Natural killer cell treated with Interleukin-12 subunit alpha and Interleukin-12 subunit beta and Interleukin-15 and Interleukin-18, amount 100 ng/mL, for 72 hours (primary cell): ENCODE results near the gene ZNF48. TPM values are rescaled to one million over a fixed set of nuclear protein-coding genes. Genes with fewer than 3 reads are reported as not detected.

Source experiments
- ATAC-seq, 2 donors: fragments of 150-1000 bp; cut with Tn5 transposase in 1 of 2; sonication (Bioruptor Pico), chemical (Tn5 transposase) in 1 of 2; 2 replicates each; pipeline ENCODE4 v1.10.0; 2021
- DNase-seq: peaks from one replicate; pipeline ENCODE4 v3.0.0; 2022; ENCODE audit warnings: low spot score
- H3K27ac Mint-ChIP-seq, 2 donors: 1 replicate in 1 of 2; 2 replicates in 1 of 2; pipeline ENCODE4 v1.8.0; 2022; ENCODE audit warnings: mixed read lengths in 2 of 2, mild to moderate bottlenecking in 1 of 2, moderate library complexity in 1 of 2
- H3K27me3 Mint-ChIP-seq, 2 donors: 1 replicate in 1 of 2; 2 replicates in 1 of 2; pipeline ENCODE4 v1.8.0; 2022; ENCODE audit warnings: mixed read lengths in 2 of 2
- H3K36me3 Mint-ChIP-seq: one replicate; pipeline ENCODE4 v1.8.0; 2022; ENCODE audit warnings: mixed read lengths
- H3K4me1 Mint-ChIP-seq, 2 donors: 1 replicate in 1 of 2; 2 replicates in 1 of 2; pipeline ENCODE4 v1.8.0; 2022; ENCODE audit warnings: low read depth in 2 of 2, mixed read lengths in 2 of 2, mild to moderate bottlenecking in 1 of 2
- H3K4me3 Mint-ChIP-seq: one replicate; pipeline ENCODE4 v1.8.0; 2022; ENCODE audit warnings: mixed read lengths
- H3K9me3 Mint-ChIP-seq: 2 replicates; pipeline ENCODE4 v1.8.0; 2022; ENCODE audit warnings: mixed read lengths
- total RNA-seq, 2 donors: library from RNA; stranded (reverse); gene quantifications; one replicate each; pipeline ENCODE4 v1.2.3, GENCODE V29; 2022

ZNF48 gene
- total RNA-seq, 2 donors from 2014 or later, result 10.2 to 14.7 TPM

GRCh38 chr16:30355144-30355953 is 39.9 kb upstream of the ZNF48 start, which contains the start of gene CD2BP2:
TSS of gene CD2BP2 (minus strand) at chr16:30355308. CDS start at chr16:30354681, 627 bp downstream.
- H3K4me3 Mint-ChIP-seq, result peak within 1 kb of the TSS; percentile 95
- DNase-seq, result peak; percentile 95
- no peaks in the 10 kb centered on the region for H3K9me3 Mint-ChIP-seq
- peak within 1 kb of the TSS; percentile 92 to 99 for H3K27ac Mint-ChIP-seq
- ATAC-seq, result peak; percentile 85 to 91
- H3K4me1 Mint-ChIP-seq, result peaks cover 52% of the 10 kb centered on the region in 2 donors
- peaks cover 3% of the 10 kb centered on the region for H3K36me3 Mint-ChIP-seq
- no peaks in the 10 kb centered on the region for H3K27me3 Mint-ChIP-seq

GRCh38 chr16:30355954-30356308 is 39.3 kb upstream of the ZNF48 start:
- no peak for ATAC-seq
- Mint-ChIP-seq H3K27ac (peak overlapping the region; percentile 92 to 99), H3K27me3 (no peaks in the 10 kb centered on the region), H3K4me1 (peaks cover 49 to 51% of the 10 kb centered on the region in 2 donors), H3K4me3 (peak overlapping the region; percentile 95), H3K9me3 (no peaks in the 10 kb centered on the region), H3K36me3 (no peaks in the 10 kb centered on the region)
- no peak for DNase-seq

- ATAC-seq (no peak), DNase-seq (peak; percentile 56)
- Mint-ChIP-seq H3K27ac (peak overlapping the region; percentile 92 to 99), H3K9me3 (no peaks in the 10 kb centered on the region), H3K4me1 (peaks cover 43 to 47% of the 10 kb centered on the region in 2 donors), H3K36me3 (no peaks in the 10 kb centered on the region), H3K27me3 (no peaks in the 10 kb centered on the region), H3K4me3 (peak overlapping the region; percentile 95)
Observed at GRCh38 chr16:30356401-30357084, 38.7 kb upstream of the ZNF48 start.

- Mint-ChIP-seq H3K27ac (peak overlapping the region; percentile 11 to 99), H3K27me3 (no peaks in the 10 kb centered on the region), H3K9me3 (no peaks in the 10 kb centered on the region), H3K4me1 (peaks cover 37 to 44% of the 10 kb centered on the region in 2 donors), H3K4me3 (no peak overlapping the region), H3K36me3 (peaks cover 1% of the 10 kb centered on the region)
- DNase-seq (peak; percentile 40), ATAC-seq (no peak)
Observed at GRCh38 chr16:30357085-30357714, 38.0 kb upstream of the ZNF48 start.

- ATAC-seq (no peak), DNase-seq (no peak)
- Mint-ChIP-seq H3K27me3 (no peaks in the 10 kb centered on the region), H3K4me1 (peaks cover 36 to 45% of the 10 kb centered on the region in 2 donors), H3K27ac (peak overlapping the region in 1 of 2 donors; percentile 99), H3K9me3 (no peaks in the 10 kb centered on the region), H3K4me3 (no peak overlapping the region), H3K36me3 (peaks cover 9% of the 10 kb centered on the region)
Observed at GRCh38 chr16:30357715-30358576, 37.3 kb upstream of the ZNF48 start.

GRCh38 chr16:30358577-30358936 is 36.7 kb upstream of the ZNF48 start:
- peaks cover 14% of the 10 kb centered on the region for H3K36me3 Mint-ChIP-seq

GRCh38 chr16:30358990-30359870 is 36.0 kb upstream of the ZNF48 start:
- no peaks in the 10 kb centered on the region for H3K9me3 Mint-ChIP-seq
- no peaks in the 10 kb centered on the region for H3K27me3 Mint-ChIP-seq
- no peak overlapping the region for H3K4me3 Mint-ChIP-seq
- H3K36me3 Mint-ChIP-seq, result peaks cover 14% of the 10 kb centered on the region
- ATAC-seq, result no peak
- no peak overlapping the region for H3K27ac Mint-ChIP-seq
- no peak for DNase-seq
- H3K4me1 Mint-ChIP-seq, result peaks cover 35 to 40% of the 10 kb centered on the region in 2 donors

More at GRCh38 chr16:30358577-30358936, 36.7 kb upstream of the ZNF48 start:
- no peak for ATAC-seq
- no peak for DNase-seq
- Mint-ChIP-seq H3K27me3 (no peaks in the 10 kb centered on the region), H3K27ac (no peak overlapping the region), H3K4me3 (no peak overlapping the region), H3K9me3 (no peaks in the 10 kb centered on the region), H3K4me1 (peaks cover 41 to 46% of the 10 kb centered on the region in 2 donors)

GRCh38 chr16:30359871-30360170 is 35.4 kb upstream of the ZNF48 start:
- Mint-ChIP-seq H3K9me3 (no peaks in the 10 kb centered on the region), H3K27ac (no peak overlapping the region), H3K4me3 (no peak overlapping the region), H3K27me3 (no peaks in the 10 kb centered on the region), H3K4me1 (peaks cover 30 to 36% of the 10 kb centered on the region in 2 donors), H3K36me3 (peaks cover 14% of the 10 kb centered on the region)
- ATAC-seq (no peak), DNase-seq (no peak)

GRCh38 chr16:30361180-30361579 is 34.0 kb upstream of the ZNF48 start:
- no peak overlapping the region for H3K4me3 Mint-ChIP-seq
- H3K27me3 Mint-ChIP-seq, result no peaks in the 10 kb centered on the region
- peak overlapping the region in 1 of 2 donors; percentile 4 for H3K27ac Mint-ChIP-seq
- H3K4me1 Mint-ChIP-seq, result peaks cover 31 to 34% of the 10 kb centered on the region in 2 donors
- DNase-seq (no peak), ATAC-seq (no peak)
- H3K36me3 Mint-ChIP-seq, result peaks cover 14% of the 10 kb centered on the region
- H3K9me3 Mint-ChIP-seq, result no peaks in the 10 kb centered on the region

GRCh38 chr16:30365200-30365599 is 30.0 kb upstream of the ZNF48 start:
- H3K4me1 Mint-ChIP-seq, result peaks cover 50 to 53% of the 10 kb centered on the region in 2 donors
- no peak overlapping the region for H3K4me3 Mint-ChIP-seq
- H3K36me3 Mint-ChIP-seq, result peaks cover 14% of the 10 kb centered on the region
- peak overlapping the region; percentile 7 to 12 for H3K27ac Mint-ChIP-seq
- ATAC-seq (no peak), DNase-seq (no peak)
- no peaks in the 10 kb centered on the region for H3K27me3 Mint-ChIP-seq
- H3K9me3 Mint-ChIP-seq, result no peaks in the 10 kb centered on the region

GRCh38 chr16:30366511-30366910 is 28.7 kb upstream of the ZNF48 start:
- Mint-ChIP-seq H3K9me3 (no peaks in the 10 kb centered on the region), H3K27me3 (no peaks in the 10 kb centered on the region), H3K4me3 (peak overlapping the region; percentile 90), H3K27ac (peak overlapping the region; percentile 19 to 79), H3K36me3 (peaks cover 14% of the 10 kb centered on the region), H3K4me1 (peaks cover 46 to 55% of the 10 kb centered on the region in 2 donors)
- ATAC-seq (no peak), DNase-seq (no peak)

- Mint-ChIP-seq H3K27ac (peak overlapping the region; percentile 19 to 79), H3K36me3 (peaks cover 10% of the 10 kb centered on the region)
Observed at GRCh38 chr16:30367349-30368009, 27.7 kb upstream of the ZNF48 start.

More at GRCh38 chr16:30367349-30368009, 27.7 kb upstream of the ZNF48 start:
- Mint-ChIP-seq H3K27me3 (no peaks in the 10 kb centered on the region), H3K9me3 (no peaks in the 10 kb centered on the region), H3K4me3 (peak overlapping the region; percentile 90), H3K4me1 (peaks cover 49 to 58% of the 10 kb centered on the region in 2 donors)
- ATAC-seq, result no peak
- no peak for DNase-seq
